WERI-Rb-1 (cell line): Measurements from ENCODE around the gene TACR2.
A peak's percentile ranks its signal among the peaks of the same experiment; 100 is the strongest.
"Not testable (repeated sequence)": the region's sequence is repeated elsewhere in the genome, so short reads cannot be mapped to it uniquely, and the experiment has no call there.

ENCODE experiments used
- DNase-seq: peaks from one replicate; pipeline ENCODE4 v3.0.0-alpha.2; 2020
- H3K27ac ChIP-seq: fragments of 250-450 bp; sonication (Bioruptor Pico); 2 replicates; pipeline ENCODE4 v1.5.1; 2020; ENCODE audit warnings: mild to moderate bottlenecking, moderate library complexity
- H3K27me3 ChIP-seq: fragments of 250-450 bp; sonication (Bioruptor Pico); 2 replicates; pipeline ENCODE4 v1.5.1; 2021; ENCODE audit warnings: mild to moderate bottlenecking, low read depth, moderate library complexity; ENCODE audit not compliant: insufficient read depth, severe bottlenecking
- H3K36me3 ChIP-seq: fragments of 250-450 bp; sonication (Bioruptor Pico); 2 replicates; pipeline ENCODE4 v1.5.1; 2020; ENCODE audit warnings: mild to moderate bottlenecking, moderate library complexity
- H3K4me3 ChIP-seq: 2 replicates; pipeline ENCODE4 v1.5.1; 2011; ENCODE audit warnings: low read depth, mild to moderate bottlenecking, control low read depth, low read length
- H3K9me3 ChIP-seq: fragments of 250-450 bp; sonication (Bioruptor Pico); 2 replicates; pipeline ENCODE4 v1.5.1; 2021; ENCODE audit warnings: mild to moderate bottlenecking, moderate library complexity; ENCODE audit not compliant: severe bottlenecking
- TF ChIP-seq, protein P1 (sequence below): IDR thresholded peaks from 2 replicates; pipeline ENCODE4 v1.5.1; 2011; ENCODE audit warnings: low read depth, mild to moderate bottlenecking, control low read depth, inconsistent platforms, low read length

The TACR2 gene

DNA sequence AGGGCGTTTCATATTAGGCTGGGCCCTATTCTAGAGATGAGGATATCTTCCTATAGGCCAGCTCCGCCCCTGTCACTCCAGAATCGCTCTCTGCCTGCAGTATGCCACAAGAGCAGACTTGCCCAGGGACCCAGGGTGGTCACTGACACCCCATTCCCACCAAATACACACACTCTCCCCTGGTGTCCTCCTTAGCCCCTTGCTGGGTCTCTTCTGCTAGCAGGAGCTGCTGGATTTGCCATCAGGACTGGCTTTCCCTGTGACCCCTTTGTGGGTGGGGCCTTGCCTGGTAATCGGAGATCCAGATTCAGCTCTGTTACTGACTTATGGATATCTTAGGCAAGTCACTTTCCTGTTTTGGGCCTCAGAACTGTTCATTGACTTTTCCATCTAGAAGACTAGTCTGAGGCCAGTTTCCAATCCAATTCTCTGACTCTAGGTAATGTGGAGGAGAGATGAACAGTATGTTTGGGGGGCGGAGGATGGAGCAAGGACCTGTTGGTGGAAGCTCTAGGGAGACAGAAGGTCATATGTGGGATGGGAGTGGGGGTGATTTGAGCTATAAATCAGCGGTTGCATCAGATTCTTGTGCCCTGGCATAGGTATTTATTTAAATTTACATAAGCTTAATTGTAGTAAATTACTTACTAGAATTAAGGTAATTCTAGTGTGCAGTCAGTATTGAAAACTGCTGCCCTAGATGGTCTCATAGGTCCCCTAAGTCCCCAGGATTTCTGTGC is 36.1 kb upstream of the TACR2 start:
- H3K27me3 ChIP-seq, result no peaks in the 10 kb centered on the region
- DNase-seq, result no peak
- TF ChIP-seq, protein P1, sequence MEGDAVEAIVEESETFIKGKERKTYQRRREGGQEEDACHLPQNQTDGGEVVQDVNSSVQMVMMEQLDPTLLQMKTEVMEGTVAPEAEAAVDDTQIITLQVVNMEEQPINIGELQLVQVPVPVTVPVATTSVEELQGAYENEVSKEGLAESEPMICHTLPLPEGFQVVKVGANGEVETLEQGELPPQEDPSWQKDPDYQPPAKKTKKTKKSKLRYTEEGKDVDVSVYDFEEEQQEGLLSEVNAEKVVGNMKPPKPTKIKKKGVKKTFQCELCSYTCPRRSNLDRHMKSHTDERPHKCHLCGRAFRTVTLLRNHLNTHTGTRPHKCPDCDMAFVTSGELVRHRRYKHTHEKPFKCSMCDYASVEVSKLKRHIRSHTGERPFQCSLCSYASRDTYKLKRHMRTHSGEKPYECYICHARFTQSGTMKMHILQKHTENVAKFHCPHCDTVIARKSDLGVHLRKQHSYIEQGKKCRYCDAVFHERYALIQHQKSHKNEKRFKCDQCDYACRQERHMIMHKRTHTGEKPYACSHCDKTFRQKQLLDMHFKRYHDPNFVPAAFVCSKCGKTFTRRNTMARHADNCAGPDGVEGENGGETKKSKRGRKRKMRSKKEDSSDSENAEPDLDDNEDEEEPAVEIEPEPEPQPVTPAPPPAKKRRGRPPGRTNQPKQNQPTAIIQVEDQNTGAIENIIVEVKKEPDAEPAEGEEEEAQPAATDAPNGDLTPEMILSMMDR, result no peak
- H3K4me3 ChIP-seq, result no peak overlapping the region
- H3K27ac ChIP-seq, result no peak overlapping the region
- H3K36me3 ChIP-seq, result no peaks in the 10 kb centered on the region
- H3K9me3 ChIP-seq, result no peaks in the 10 kb centered on the region

GRCh38 chr10:69451784-69452251 is 35.1 kb upstream of the TACR2 start:
- DNase-seq, result peak; percentile 68
- TF ChIP-seq, protein P1, result no peak
- no peaks in the 10 kb centered on the region for H3K9me3 ChIP-seq
- H3K27ac ChIP-seq, result peak overlapping the region; percentile 53
- H3K4me3 ChIP-seq, result peak overlapping the region; percentile 87
- H3K36me3 ChIP-seq, result no peaks in the 10 kb centered on the region
- no peaks in the 10 kb centered on the region for H3K27me3 ChIP-seq

- DNase-seq, result peak; percentile 94
- Histone ChIP-seq H3K9me3 (no peaks in the 10 kb centered on the region), H3K36me3 (no peaks in the 10 kb centered on the region), H3K27ac (peak within 1 kb of the TSS; percentile 53), H3K27me3 (no peaks in the 10 kb centered on the region), H3K4me3 (peak within 1 kb of the TSS; percentile 87)
- TF ChIP-seq, protein P1, result no peak
Observed at GRCh38 chr10:69451209-69451783, 34.6 kb upstream of the TACR2 start, which contains the start of gene TSPAN15. TSS of gene TSPAN15 (plus strand) at chr10:69451465. CDS start at chr10:69451595, 130 bp downstream.

GRCh38 chr10:69450395-69450794 is 33.7 kb upstream of the TACR2 start:
- not testable (repeated sequence) for H3K36me3 ChIP-seq, DNase-seq, H3K27me3 ChIP-seq, H3K9me3 ChIP-seq, H3K4me3 ChIP-seq
- H3K27ac ChIP-seq, result peak overlapping the region; percentile 39

DNA sequence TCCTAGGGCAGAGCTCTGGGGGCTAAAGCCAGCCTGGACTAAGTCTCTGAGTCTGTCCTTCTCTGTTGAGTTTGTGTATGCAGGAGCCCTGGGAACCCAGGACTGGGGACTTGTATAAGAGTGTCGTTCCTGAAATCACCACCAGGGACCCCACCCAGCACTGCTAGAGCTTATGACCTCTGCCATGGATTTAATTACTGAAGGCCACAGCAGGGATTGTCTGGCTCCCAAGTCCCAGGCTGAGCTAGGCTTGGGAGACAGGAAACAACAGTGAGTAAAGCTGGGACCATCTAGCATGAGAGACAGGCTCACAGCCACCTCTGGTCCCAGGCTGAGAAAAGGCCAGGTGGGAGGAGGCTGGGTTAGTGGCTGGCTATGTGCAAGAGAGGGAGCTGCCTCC is 33.1 kb upstream of the TACR2 start:
- TF ChIP-seq, protein P1, result peak; percentile 76
- no peak overlapping the region for H3K4me3 ChIP-seq
- peak overlapping the region; percentile 39 for H3K27ac ChIP-seq
- no peaks in the 10 kb centered on the region for H3K36me3 ChIP-seq
- no peaks in the 10 kb centered on the region for H3K27me3 ChIP-seq
- DNase-seq, result peak; percentile 91
- H3K9me3 ChIP-seq, result no peaks in the 10 kb centered on the region

DNA sequence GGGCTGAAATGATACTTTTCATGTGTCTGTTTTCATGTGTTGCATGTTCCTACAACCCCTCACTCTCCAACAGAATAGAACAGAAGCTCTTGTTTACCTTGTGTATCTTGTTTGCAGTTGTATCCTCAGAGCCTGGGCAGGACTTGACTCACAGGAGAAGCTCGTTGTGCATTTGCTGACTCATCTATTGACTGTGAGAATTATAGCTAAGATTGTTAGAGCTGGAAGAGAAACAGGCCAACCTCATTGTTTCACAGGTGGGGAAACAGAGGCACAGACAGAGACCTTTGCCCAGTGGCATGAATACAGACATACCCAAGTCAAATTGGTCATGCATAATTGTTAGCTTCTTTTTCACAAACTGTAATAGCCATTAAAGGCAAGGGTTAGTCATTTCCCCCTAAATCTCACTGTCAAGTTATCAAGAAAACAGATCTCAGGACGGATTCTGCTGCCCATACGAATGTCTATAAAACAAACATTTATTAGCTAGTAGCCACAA is 30.0 kb upstream of the TACR2 start:
- TF ChIP-seq, protein P1, result no peak
- H3K36me3 ChIP-seq, result no peaks in the 10 kb centered on the region
- no peak overlapping the region for H3K4me3 ChIP-seq
- H3K27ac ChIP-seq, result no peak overlapping the region
- H3K9me3 ChIP-seq, result no peaks in the 10 kb centered on the region
- H3K27me3 ChIP-seq, result no peaks in the 10 kb centered on the region
- DNase-seq, result no peak
